Frontal cortex (tissue), 4 donors: ENCODE results near the gene SNAP29. TPM values are rescaled to one million over a fixed set of nuclear protein-coding genes. Genes with fewer than 3 reads are reported as not detected.
"Not testable (repeated sequence)": the region's sequence is repeated elsewhere in the genome, so short reads cannot be mapped to it uniquely, and the experiment has no call there.

ENCODE experiments used
- DNase-seq, 2 donors: peaks; one replicate each; pipeline ENCODE4 v3.0.0; 2012; ENCODE audit warnings: low spot score in 2 of 2
- FAIRE-seq: peaks from 2 replicates; lab custom pipeline; 2012; peaks lifted over from hg19 to GRCh38; lab: Jason Lieb, UNC
- total RNA-seq: library from RNA; depleted of rRNA; stranded (reverse); fragments of >200 nt; gene quantifications from one replicate; pipeline ENCODE4 v1.2.3, GENCODE V29; 2014
- donor health status: control.
- donor health status: control.
- donor health status: control.

Gene SNAP29
- total RNA-seq, 1 donor from 2014 or later, result 6.5 TPM

DNA sequence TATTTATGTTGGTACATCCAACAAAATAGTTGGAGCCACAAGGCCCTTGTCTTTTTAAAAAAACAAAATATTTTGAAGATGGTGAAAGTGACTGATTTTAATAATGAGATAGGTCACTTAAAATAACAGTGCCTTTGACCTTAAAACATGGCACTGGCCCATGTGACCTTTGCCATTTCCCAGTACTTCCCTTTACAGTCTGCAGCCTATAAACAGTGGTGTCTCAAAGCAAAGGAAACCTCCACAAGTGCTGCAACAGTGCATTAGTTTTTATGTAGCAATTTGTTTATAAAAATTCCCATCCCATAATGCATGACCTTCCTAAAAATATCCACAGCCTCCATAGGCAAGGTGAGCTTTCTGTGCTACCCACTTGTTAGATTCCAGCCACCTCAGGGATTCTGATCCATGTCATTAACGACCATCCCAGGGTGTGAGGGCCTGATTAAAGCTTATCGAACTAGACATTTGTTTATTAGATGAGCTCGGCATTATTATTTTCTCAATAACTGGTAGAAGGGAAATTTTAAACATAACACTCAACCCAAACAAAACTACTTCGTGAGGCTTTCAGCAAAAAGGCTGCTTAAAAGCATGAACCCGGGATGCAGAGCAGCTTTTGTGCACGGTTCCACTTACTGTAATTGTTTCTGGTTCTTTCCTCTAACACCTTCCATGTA, 30.4 kb downstream of the SNAP29 start:
- no peak for FAIRE-seq
- no peak for DNase-seq

DNA sequence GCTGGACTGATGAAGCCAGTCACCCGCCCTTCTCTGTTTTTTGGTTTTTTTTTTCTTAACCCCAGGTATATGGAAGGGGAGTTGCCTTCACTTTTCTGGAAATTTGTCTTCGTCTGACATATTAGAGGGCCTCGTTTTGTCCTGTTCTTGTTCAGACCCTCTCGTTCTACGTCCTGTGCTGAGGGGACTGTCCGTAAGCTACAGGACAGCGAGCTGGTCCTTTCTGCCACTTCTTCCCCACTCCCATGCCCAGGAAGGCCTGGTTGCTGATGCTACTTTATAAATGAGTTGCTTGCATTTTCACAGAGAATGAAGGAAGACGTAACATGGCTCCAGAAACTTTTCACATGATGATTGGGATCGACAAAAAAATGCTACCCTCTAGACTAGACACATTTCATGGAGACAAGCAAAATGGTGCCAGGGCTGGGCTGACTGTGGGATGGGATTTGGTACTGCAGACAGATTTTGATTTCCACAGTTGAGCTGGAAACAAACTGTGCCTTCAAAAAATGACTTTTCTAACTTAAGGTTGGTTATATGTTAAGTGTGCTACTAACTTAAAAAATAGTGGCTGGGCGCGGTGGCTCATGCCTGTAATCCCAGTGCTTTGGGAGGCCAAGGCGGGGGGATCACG, 31.2 kb downstream of the SNAP29 start:
- FAIRE-seq, result no peak
- DNase-seq, result no peak

DNA sequence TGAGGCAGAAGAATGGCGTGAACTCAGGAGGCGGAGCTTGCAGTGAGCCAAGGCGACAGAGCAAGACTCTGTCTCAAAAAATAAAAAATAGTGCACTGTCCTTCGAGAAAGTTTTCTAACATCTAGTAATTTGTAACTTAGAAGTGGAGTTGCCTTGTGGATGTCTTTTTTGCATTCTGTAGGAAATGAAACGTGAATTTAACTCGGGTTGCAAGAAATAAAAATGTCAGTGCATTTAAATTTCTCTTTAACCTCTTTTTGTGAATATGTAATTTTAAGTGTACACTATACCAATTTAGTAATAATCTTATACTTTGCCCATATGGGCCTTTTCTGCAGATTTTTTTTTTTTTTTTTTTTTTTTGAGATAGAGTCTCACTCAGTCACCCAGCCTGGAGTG, 32.2 kb downstream of the SNAP29 start:
- DNase-seq (no peak), FAIRE-seq (no peak)

DNA sequence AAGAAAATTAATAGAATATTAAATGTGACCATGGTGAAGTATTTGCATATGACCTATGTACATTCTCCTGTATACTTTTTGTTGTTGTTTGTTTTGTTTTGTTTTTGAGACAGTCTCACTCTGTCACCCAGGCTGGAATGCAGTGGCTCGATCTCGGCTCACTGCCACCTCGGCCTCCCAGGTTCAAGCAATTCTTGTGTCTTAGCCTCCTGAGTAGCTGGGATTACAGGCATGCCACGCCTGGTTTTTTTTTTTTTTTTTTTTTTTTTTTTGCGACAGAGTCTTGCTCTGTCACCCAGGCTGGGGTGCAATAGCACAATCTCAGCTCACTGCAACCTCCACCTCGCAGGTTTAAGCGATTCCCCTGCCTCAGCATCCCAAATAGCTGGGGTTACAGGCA, 38.9 kb downstream of the SNAP29 start:
- FAIRE-seq, DNase-seq: not testable (repeated sequence)

DNA sequence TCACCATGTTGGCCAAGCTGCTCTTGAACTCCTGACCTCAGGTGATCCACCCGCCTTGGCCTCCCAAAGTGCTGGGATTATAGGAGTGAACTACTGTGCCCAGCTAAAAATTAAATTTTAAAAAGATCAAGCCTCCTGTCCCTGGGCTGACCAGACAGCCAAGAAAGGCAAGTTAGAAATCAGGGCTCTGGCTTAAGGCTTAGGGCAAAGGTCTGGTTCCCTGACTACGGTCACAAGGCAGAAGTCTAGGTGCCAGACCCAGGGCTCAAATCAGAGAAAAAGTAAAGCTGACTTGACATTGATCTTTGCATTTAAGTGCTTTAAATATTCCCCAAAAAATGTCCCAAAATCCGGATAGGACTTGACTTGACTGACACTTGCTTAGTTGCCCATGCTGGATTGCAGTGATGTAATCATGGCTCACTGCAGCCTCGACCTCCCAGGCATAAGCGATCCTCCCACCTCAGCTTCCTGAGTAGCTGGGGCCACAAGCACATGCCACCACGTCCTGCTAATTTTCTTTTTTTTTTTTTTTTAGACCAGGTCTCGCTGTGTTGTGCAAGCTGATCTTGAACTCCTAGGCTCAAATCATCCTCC, 41.1 kb downstream of the SNAP29 start:
- no peak for FAIRE-seq
- no peak for DNase-seq

DNA sequence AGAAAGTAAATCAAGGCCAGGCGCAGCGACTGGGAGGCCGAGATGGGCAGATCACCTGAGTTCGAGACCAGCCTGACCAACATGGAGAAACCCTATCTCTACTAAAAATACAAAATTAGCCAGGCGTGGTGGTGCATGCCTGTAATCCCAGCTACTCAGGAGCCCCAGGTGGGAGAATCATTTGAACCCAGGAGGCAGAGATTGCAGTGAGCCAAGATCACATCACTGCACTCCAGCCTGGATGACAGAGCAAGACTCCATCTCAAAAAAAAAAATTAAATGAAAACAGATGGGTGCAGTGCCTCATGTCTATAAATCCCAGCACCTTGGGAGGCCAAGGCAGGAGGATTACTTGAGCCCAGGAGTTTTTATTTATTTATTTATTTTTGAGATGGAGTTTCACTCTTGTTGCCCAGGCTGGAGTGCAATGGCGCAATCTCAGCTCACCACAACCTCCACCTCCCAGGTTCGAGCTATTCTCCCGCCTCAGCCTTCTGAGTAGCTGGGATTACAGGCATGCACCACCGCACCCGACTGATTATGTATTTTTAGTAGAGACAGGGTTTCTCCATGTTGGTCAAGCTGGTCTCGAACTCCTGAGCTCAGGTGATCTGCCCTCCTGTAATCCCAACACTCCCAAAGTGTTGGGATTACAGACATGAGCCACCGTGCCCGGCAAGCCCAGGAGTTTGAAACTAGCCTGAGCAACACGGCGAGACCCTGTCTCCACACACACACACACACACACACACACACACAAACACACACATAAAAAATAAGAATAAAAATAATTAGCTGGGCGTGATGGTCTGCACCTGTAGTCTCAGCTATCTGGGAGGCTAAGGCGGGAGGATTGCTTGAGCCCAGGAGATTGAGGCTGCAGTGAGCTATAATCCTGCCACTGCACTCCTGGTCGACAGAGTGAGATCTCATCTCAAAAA, 42.6 kb downstream of the SNAP29 start:
- not testable (repeated sequence) for FAIRE-seq, DNase-seq

DNA sequence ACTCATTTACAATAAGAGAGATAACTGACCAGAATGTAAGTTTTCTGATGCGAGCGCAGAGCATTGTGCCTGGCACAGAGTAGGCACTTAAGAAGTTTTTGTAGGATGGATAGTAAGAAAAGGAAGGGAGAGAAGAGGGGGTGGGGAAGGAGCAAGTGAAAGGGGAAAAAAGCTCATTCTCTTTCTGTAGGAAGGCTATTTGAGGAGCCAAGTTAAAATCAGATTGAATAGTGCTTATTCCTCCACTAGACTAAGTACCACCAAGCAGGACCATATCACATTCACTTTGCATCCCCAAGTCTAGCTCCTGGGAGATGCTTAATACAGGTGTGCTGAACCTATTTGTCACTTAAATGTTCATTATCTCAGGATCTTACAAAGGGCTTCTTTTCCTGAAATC, 44.3 kb downstream of the SNAP29 start:
- FAIRE-seq, result no peak
- DNase-seq, result no peak

DNA sequence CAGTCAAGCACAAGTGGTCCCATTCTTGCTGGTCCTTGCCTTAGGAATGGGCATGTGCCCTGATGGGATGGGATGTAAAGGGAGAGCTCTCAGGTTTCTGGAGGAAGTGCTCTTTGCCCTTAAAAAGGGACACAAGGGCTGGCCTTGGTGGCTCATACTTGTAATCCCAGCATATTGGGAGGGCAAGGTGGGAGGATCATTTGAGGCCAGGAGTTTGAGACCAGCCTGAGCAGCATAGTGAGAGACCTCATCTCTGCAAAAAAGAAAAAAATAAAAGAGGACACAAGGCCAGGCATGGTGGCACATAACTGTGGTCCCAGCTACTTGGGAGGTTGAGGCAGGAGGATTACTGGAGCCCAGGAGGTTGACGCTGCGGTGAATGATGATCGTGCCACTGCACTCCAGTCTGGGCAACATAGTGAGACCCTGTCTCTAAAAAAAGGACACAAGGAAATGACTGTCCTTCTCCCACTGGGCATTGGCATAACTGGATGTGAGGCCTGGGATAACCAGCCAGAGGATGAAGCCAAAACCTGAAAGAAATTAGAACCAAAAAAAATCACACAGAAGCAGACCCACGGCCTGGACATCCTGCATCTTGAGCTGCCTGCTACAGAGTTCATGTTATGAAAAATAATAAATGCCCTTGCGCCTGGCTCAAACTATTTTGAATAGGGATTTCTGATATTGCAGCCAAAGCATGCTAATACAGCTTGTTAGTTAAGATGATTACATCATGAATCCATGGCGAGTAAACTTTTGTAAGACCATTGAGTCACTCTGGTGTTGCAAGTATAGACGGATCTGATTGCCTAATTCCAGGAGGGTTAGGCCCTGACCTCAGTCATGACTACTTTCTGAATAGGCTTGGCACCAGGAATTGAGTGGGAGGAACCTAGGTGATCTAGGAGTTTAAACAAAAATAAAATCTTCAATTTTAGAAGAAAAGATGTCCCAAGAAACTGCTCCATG, 45.5 kb downstream of the SNAP29 start:
- FAIRE-seq, result no peak
- no peak for DNase-seq

DNA sequence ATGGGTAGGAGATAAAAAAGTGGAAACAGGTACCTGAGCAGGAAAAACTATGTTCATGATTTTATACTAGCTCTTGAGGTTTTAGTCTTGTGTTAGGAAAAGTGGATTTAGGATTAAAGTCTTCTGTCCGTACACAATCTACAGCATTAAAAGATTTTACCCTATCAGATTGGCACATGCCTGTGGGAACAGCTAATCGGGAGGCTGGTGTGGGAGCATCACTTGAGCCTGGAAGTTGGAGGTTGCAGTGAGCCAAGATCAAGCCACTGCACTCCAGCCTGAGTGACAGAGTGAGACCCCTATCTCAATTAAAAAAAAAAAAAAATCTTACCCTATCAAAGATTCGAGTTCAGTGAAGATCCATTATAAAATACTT, 46.2 kb downstream of the SNAP29 start:
- FAIRE-seq, result no peak

DNA sequence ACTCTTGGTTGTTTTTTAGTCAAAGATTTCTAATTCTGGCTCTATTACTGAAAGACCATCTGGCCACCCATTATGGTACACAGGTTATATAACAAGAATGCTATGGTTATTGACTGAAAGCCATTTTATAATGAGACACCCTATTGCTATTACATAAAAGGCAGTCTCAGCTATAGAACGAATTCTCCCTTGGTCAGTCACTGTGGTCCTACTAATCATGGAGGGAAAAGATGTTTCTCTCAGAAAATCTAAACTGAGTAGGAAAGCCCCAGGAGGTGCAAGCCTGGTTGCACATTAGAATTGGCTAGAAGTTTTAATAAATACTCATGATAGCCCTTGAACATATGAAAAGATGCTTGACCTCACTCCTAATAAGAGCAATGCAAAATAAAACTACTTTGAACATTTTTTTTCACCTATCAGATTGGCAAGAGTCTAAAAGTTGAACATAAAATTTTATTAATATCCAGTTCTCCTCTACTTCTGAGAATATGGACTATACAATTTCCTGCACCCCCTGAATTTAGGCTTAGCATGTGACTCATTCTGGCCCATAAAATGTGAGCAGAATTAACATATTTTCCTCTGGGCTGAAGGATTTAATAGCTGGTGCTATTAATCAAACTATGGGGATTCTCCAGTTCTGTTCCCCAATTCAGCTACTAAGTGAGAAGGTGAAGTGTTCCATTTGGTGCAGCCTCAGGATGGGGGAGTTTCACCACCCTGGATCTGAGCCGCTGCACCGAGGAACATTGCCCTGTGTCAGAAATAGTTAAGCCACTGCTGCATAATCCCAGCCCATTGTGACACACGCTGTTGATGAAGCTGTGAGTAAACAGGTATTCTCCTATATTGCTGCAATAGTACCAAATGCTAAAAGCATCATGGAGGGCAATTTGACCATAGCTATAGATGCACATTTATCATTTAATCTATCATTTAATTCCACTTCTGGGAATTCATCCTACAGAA, 46.9 kb downstream of the SNAP29 start:
- FAIRE-seq (no peak), DNase-seq (no peak)

More for the DNA sequence above, 46.2 kb downstream of the SNAP29 start:
- DNase-seq, result no peak

DNA sequence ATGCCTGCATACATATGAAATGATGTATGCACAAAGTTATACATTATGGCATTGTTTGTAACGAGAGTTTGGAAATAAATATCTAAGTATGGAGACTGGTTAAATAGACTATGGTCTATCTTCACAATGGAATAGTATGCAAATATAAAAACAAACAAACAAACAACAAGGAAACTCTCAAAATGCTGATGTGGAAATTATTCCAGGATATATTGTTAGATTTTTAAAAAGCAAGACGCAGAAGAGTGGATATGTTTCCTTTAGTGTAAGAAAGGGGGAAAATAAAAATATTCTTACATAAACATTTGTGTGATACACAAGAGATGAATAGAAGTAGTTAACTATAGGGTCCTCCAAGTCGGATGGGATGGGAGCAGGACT, 47.6 kb downstream of the SNAP29 start:
- FAIRE-seq, result no peak
- no peak for DNase-seq

DNA sequence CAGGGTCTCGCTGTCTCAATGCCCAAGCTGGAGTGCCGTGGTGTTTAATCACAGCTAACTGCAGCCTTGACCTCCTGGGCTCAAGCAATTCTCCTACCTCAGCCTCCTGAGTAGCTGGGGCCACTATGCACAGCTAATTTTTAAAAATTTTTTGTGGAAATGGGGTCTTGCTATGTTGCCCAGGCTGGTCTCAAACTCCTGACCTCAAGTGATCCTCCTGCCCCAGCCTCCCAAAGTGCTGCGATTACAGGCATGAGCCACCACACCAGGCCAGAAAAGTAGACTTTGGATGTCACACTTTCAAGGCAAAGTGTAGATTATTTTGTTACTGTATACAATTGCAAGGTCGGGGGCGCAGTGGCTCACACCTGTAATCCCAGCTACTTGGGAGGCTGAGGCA, 49.9 kb downstream of the SNAP29 start:
- not testable (repeated sequence) for FAIRE-seq, DNase-seq

DNA sequence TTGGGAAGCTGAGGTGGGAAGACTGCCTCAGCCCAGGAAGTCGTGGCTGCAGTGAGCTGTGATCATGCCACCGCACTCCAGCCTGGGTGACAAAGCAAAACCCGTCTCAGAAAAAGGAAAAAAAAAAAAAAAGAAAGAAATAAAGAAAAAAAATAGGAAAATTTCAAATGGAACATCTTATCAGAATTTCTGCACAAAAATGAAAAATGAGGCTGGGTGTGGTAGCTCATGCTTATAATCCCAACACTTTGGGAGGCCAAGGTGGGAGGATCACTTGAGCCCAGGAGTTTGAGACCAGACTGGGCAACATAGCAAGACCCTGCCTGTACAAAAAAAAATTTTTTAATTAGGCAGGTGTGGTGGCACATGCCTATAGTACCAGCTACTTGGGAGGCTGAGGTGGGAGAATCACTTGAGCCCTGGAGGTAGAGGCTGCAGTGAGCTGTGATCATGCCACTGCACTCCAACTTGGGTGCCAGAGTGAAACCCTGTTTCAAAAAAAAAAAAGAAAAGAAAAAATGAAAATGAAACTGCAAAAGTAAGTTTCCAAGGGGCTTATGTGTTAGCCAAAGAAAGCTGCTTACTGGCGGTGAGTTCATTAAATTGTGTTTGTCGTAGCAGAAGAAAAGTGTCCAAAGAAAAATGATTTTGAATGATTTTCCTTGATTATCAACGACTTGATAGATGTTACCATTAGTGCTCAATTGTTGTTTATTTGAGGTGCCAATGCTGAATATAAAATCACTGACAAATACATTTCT, 50.9 kb downstream of the SNAP29 start:
- no peak for FAIRE-seq

DNA sequence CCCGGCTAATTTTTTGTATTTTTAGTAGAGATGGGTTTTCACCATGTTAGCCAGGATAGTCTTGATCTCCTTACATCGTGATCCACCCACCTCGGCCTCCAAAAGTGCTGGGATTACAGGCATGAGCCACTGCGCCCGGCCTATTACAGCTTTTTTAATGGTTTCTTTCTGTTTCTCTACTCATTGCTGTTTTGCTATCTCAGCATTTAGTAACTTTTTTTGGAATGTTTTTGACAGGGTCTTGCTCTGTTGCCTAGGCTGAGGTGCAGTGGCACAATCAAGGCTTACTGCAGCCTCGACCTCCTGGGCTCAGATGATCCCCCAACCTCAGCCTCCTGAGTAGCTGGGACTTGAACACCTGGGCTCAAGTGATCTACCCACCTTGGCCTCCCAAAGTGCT, 53.7 kb downstream of the SNAP29 start:
- FAIRE-seq, result no peak
- DNase-seq, result no peak

More for the DNA sequence above, 50.9 kb downstream of the SNAP29 start:
- no peak for DNase-seq

DNA sequence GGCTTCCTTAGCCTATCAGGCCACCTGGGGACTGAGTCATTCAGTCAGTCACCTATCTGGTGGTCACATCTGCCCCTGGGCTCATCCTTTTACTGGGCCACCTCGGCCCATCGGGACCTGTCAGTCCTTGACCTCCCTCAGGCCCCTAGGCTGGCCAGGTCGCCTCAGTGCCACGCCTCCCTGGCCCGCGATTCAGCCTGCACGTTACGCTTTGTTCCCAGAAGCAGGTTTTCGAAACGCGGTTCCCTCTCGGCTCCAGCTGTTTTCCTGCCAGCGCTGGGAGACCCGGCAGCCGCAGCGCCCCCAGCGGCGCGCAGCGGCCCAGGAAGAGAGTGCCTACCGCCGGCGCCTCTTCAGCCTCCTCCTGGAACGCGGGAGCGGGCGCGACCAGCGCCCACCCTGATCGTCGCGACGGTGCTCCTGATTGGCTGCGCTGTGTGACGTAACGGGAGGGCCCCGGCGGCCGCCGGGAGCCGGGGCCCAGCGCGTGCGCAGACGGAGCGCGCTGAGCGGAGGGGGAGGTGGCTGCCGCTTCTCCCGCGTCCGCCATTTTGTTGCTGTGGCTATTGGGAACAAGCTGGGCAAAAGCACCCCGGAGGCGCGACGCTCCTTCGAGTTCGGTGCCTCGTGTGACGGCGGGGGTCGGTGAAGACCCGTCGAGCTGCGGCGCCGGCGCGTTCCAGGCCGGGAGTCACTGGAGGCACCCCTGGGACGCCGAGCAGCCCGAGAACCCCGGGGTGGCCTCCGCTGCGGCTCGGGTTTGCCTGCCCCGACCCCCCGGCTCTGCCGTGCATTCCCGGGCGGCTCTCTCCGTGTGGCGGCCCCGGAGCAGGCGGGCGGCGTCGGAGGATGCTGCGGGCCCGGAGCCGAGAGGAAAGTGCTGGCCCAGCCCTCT, 58.4 kb downstream of the SNAP29 start, which contains the start of gene CRKL:
Gene CRKL, plus strand, starts transcription at position 492 of the 895 bp plus-strand sequence. CDS start 528 bp downstream, outside the sequence.
- no peak for FAIRE-seq
- DNase-seq, result peak; percentile 98

DNA sequence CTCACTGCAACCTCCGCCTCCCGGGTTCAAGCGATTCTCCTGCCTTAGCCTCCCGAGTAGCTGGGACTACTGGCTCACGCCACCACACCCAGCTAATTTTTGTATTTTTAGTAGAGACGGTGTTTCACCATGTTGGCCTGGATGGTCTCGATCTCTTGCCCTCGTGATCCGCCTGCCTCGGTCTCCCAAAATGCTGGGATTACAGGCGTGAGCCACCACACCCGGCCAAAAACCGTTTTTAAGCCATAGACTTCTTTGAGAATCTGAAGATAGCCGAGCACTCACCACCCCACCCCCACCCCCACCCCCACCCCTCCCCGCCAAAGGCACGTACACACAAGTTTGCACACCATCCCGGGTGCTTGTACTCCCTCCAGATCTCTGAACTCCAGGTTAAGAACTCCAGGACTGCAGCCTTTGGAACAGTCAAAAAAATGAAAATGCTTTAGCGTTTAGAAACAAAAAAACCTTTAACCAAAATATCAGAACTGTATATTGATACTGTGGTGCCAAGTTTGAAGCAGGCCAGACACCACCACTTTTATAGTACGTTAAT, 59.9 kb downstream of the SNAP29 start:
- FAIRE-seq (no peak), DNase-seq (no peak)
